Stromal cell of bone marrow (primary cell): ENCODE measurements around the gene HHIP.

ENCODE experiments used
- DNase-seq: peaks from one replicate; pipeline ENCODE4 v3.0.0-alpha.2; 2012; ENCODE audit warnings: low read depth

The HHIP gene

DNA sequence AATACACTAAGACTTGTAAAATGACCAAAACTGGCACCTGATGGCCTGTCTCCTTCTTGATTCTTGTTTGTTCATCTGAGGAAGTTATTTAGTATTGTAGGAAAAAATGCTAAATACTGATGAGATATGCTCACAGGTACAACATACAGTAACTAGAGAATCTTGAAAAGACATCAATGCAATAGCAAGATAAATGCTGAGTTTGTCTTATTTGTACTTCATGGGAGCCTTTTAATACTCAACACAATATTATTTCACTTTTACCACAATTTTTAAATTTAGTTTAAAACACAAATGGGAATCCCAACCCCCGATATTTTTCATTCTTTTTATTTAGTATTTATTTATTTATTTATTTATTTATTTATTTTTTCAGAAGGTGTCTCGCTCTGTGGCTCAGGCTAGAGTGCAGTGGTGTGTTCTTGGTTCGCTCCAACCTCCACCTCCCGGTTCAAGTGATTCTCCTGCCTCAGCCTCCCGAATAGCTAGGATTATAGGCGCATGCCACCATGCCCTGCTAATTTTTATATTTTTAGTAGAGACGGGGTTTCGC lies 12.1 kb downstream of the HHIP start:
- DNase-seq: no peak

DNA sequence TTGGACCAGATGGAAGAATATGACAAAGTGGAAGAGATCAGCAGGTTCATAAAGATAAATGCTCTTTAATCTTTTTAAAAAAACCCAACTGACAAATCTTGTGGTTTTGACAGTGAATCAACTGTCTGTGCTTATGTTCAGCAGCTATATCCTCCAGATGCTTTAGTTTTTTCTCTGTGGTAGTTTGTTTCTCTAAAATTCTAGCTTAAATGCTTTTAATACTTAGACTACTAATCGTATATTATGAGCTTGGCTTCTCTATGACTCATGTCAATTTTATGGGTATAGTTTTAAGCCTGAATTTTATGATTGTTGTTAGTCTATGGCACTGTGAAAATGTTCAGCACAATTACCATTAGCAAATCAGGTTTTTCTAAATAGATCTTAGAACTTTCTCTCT lies 12.9 kb downstream of the HHIP start:
- DNase-seq: no peak

DNA sequence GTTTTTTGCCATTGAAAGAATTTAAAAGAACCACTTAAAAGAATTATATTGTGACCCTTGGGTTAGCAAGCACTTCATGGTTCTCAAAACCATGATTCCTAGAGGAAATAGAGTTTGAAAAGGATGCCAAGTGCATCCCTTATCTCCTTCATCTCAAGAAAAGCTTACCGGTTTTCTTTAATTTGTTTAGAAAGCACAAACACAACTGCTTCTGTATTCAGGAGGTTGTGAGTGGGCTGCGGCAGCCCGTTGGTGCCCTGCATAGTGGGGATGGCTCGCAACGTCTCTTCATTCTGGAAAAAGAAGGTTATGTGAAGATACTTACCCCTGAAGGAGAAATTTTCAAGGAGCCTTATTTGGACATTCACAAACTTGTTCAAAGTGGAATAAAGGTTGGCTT lies 13.5 kb downstream of the HHIP start:
- DNase-seq: no peak

DNA sequence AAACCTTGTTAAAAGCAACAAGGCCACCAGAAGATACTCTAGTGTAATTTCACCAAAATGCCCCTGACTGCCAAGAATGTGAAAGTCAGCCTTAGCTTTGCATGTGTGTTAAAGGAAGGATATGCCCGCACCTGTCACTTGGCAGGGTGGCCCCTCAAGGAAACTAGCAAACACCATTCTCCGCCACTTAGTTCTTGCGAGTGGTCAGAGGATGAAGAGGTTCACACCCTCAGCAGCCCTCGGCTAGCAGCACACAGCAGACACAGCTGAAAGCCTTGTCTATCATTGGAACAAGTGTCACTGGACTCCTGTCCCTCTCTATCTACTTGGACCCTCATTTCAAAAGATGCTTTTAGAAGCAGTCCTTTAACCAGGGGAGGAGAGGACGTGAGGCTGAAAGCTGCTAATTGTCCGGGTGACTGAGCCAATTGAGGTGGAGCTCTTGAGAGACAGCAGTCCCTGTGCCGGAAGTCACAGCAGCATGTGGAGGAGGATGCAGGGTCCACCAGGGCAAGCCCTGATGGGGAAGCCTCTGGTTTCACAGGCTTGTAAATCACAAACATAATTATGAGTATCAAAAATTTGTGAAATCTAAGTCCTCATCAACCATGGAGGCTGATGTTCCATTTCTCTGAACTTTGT lies 18.0 kb downstream of the HHIP start:
- no peak for DNase-seq

DNA sequence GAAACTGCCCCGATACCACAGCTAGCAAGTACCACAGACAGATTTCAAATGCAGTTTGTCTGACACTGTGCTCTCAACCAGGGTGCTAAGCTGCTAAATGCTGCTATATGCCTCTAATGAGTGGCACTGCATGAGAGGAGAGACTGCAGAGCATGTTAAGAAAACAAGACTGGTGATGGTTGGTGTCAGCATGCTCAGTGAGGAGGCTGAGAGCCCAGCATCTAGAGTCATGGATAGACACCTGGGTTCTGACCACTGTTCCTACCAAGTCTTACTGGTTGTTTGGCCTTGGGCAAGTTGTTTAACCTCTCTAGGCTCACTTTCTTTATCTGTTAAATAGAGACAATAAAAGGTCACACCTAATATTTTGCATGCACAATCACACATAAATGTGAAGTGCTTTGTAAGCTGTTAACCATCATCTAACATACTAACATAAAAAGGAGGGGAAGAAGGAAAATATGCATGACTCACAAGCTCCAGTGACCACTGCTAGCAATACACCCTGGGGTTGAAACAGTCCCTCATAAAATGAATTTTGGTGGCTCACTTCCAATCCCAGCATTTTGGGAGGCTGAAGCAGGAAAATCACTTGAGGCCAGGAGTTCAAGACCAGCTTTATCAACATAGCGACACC lies 20.7 kb downstream of the HHIP start:
- DNase-seq: peak; percentile 43

DNA sequence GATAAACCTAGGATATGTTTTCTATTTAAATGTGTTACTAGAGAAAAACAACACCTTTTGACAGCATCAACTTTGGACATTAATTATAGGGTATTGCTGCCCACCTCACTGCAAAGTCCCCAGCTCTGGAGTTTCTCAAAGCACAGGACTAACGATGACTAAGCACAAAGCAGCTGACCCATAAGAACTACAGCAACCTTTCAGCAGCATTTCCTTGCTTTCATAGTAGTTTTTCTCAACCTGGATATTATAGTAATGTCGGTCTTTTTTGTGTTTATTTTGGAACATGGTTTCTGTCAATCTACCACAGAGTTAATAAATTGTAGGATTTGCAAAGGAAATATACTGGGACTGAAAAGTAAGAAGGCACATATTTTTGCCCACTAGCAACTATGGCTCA lies 21.5 kb downstream of the HHIP start:
- no peak for DNase-seq

DNA sequence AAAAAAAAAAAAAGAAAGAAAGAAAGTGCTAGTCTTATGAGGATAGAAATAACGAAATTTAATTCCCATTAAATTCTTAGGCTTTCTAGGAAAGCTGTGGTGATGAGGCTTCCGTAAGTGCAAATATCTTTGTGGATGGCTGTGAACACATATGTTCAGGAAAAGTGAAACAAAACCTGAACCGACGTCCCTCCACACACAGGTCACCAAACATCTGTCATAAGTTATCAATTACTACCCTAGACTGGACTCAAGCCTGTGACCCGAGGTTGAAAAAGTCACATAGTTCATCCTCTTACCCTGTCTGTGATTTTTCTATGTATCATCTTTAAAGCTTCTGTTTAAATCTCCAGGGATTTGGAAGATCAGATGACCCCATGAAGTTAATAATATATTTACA lies 24.8 kb downstream of the HHIP start:
- DNase-seq: no peak

DNA sequence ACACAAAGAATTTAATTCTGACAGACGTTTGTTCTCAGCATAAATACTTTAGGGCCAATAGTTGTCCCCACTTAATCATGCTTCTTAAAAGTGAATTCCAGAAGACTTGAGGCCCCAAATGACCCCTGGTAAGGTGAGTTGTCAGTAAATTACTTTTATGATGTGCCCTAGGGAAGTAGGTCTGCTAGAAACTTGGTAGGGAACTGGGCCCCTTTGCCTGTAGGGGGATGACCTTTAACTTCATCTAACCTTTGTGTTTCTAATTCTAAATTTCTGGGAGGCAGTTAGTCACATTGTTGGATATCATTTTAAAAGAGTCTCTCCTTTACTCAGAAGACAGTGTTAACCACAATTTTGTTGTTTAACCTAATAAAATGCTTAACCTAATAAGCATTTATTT lies 28.8 kb downstream of the HHIP start:
- DNase-seq: no peak

DNA sequence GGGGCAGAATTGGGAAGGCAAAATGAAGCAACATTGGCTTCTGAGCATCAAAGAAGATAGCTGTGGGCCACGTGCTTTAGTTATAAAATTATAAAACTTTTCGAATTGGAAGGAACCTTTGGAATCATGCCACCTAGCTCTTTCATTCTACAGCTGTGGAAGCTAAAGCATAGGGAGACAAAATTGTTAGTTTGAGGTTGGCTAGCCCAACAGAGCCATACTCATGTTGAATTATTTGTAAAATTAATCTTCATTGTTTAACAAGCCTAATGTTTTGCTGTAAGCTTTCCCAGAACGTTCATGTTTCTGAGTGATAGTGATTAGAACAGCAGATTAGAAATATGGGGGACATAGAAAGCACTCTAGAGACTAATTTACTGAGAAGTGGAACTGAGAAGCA lies 35.9 kb downstream of the HHIP start:
- DNase-seq: no peak

DNA sequence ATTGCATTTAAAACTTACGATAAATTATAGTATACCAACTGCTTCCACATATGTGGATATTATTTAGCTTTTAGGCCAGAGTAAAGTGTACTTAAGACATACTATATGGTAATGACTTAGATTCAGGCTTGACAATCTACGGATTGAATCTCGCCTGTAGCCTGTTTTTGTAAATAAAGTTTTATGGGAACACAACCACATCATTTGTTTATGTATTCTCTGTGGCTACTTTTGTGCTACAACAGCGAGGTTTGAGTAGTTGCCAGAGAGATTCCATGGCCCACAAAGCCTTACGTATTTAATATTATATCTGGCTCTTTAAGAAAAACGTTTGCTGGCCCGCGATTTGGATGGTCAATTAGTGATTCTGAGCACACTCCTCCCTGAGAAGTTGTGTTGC lies 37.6 kb downstream of the HHIP start:
- DNase-seq: no peak

DNA sequence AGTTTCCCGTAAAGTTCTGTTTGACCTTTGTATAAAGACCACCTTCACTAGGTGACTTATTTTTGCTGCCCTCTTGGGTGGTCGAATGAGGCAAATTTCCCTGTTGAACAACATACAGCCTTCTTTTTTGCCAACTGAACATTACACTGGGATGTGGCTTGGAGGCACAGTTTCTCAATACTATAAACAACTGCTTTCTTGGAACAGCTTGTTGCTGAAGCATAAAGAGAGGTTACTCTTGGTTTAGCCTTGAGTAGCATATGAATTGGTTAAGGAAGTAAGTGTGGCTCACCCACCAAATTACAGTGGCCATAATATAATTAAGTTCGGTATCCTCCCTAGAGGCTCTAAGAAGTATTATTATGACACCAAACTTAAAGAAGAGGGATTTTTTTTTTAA lies 40.0 kb downstream of the HHIP start:
- no peak for DNase-seq

DNA sequence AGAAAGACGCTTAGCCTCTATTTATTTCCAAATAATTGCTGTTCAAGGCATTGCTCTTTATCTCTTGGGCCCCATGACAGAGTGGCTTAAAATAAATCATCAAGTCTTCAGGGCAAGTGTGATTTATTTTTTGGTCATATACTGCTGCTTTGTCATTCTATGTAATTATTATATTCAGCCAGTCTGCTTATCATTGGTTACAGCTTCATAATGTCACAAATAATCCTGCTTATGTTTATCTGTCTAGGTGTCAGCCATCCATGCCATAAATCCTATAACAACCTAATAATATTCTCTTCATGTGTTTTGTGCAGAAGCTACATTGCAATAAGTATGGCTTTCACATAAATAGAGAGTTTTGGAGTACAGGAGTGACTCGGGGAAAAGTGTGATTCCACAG lies 41.0 kb downstream of the HHIP start:
- DNase-seq: no peak

DNA sequence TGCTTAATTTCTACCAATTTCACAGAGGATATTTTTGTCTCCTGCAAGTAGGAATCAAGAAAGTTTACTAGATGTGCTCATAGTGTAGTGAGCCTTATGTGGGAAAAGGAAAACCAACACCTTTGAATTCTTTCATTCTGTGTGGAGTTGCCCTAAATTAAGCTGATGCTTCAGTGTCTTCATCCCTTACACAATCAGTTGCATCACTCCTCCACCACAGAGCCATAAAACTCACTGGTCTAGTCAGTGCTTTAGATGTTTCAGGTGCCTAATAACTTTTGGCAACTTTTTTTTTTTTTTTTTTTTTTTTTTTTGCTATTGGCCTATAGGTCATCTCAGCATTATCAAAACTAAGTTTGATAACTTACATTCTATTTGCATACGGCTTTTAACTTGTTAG lies 41.5 kb downstream of the HHIP start:
- DNase-seq: no peak

DNA sequence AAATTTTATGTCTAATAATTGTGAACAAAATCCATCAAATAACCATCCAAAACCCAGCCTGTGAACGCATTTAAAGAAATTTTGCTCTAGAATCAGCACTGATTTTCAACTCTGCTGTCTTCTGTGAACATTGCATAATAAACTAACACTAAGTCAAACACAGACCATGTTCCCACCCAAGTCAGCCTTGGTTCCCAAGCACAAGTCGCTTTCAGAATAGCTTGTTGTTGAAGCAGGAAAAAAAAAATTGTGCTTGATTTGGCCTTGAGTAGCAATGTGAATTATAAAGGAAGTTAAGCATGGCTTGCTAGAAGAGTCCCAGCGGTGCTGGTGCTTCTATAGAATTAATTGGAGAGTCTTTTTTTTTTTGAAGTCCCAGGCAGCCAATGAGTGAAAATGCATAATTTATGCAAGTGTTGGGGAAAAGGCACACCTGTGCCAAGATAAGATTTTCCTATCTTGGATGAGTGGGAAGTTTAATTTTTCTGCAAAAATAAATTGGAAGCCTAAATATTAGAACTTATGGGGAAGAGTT lies 42.1 kb downstream of the HHIP start:
- DNase-seq: no peak

DNA sequence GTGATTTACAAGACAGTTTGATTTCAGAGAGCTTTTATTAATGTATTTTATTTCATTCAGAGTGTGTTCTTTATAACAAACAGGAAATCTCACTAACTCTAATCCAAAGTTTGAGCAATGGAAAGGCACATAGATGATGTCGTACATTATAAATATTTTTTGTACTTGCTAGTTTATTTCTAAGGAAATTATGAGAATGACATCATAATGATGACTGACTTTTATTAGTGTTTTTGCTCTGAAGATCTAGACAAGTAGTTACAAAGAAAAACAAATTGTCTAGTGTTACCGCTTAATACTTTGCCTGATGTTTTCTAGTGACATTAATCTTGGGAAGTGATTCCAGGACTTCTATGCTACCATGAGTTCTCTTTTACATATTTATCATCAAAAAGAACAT lies 43.2 kb downstream of the HHIP start:
- no peak for DNase-seq

DNA sequence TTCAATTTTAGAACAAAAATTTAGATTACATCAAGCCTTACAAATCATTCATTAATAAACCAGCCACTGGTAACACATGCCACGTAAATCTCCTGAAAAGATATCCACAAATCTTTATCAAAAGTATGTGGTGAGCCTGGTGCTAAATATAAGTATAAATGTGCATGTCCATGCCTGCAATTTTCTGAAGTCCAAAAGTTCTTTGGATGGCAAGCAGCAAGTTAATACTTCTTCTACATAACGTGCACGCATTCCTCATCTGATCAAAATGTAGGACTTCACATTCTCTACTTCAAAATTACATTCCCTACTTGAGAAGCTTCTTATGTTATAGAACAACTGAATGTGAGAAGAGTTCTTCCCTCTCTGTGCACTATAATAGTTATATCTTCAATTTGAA lies 49.8 kb downstream of the HHIP start:
- DNase-seq: no peak

DNA sequence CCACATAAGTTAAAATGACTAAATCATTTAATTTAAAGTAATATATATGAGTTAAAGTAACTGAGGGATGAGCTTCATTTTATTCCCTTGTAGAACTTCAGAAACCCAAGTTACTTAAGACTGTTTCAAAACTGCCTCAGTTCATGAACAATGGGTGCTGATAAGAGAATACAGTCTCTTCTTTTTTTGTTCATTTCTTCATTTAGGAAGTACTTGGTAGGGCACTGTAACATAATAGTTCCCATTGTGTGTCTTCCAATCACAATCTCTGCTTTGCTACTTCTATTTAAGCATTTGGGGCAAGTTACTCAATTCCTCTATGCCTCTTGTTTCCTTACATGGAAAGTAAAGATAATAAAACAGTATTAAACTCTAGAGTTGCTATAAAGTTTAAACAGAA lies 50.4 kb downstream of the HHIP start:
- no peak for DNase-seq

DNA sequence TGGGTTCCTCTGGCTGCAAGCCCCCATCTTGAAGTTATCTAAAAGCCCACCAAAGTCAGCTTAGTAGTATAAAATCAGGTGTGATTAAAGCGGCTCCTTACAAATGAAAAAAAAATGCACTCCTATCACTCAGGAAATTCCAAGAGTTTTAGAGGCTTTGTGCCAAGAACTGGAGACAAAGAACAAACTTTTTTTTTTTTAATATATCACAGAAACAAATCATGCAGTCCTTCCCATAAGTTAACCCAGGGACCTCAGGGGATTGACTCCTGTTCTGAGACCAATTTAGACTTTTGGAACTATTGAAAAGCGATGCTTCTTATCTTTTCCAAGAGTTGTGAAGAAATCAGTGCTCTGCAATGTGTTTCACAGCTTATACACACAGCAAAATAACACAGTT lies 53.6 kb downstream of the HHIP start:
- DNase-seq: no peak

DNA sequence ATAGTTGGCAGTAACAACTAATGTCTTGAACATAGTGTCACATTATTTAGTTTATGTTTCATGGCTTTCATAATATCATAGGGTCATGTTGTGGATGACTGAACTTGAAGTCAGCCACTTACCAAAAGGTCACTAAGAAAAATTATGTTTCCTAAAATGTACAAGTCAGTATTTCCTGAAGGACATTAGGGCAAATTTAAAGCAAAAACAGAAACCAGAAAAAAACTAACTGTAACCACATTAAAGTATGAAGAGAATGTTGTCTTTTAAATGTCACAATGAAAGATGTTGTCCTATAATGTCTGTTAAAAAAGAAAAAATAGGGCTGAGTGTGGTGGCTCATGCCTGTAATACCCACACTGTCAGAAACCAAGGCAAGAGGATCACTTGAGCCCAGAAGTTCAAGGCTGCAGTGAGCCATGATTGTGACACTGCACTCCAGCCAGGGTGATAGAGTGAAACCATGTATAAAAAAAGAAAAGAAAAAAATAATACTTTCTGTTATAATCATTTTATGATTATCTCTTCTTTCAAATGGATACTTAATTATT lies 55.8 kb downstream of the HHIP start:
- no peak for DNase-seq

DNA sequence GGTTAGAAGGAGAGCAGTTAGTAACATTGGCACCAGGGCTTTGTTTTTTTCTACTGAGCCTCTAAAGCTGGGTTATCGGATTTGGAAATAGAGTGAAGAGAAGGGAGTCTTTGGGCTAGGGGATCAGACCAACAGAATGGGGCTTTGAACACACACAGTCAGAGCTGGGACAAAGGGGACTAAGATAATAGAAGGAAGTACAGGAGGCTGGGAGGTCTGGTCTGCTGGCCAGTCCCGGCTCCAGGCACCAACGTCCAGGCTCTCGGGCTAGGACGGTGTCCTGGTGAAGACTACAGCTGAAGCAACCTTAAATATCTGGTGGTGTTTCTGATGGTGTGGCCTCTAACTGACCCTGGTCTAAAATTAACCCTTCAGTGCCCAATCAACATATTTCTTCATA lies 57.5 kb downstream of the HHIP start:
- no peak for DNase-seq

DNA sequence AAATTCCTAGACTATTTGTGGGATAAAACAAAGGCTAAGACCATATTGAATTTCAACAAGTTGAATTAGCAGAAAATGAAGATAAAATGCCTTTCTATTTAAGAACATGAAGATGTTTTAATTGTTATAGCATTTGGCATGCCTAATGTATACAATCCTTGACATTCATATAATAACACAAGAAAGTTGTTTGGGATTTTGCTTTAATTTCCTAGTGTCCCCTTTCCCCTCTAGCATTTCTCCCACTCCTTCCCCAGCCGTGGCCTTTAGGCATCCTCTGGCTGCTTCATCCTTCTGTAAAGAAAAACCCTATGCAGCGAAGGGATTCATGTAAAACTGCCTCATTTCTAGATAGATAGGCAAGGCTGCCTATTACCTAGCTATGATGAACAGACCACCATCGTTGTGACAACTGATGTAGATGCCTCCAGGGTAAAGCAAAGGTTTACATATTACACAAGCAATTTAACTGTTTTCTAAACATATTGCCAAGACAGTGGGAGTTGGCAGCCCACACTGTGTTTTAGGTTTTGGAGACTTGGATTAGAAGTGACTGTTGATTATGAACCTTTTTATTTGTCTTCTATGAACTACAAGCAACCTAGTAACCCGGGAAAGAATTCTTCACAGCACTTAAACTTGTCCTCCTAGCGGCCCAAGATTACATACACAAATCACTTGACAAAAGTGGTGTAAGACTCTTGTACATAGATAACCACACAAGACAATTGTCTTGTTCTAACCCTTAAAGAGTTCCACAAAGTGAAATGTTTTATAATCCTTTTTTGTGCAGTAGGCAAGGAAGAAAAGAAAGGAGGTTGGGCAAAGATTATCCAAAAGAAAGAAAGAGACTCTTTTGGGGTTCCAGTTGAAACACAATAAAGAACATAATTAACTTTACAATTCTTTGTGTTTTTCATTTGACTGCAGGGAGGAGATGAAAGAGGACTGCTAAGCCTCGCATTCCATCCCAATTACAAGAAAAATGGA lies 59.9 kb downstream of the HHIP start:
- no peak for DNase-seq

DNA sequence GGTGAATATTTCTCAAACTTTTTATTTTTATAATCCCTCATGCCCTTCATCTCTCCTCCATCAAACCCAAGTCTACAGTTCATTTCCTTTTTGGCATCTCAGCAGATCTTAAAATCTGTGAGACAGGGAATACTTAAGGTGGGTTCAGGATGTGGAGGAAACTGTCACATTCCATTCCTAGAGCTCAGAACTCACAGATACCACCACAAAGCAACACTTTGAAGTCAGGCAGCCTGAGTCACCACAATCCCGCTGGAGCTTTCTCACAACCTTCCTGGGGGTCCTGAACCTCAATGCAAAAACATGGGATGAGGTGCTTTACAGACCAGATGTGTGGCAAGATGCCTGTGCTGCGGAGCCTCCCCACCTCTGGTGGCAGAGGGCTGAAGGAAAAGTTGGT lies 63.2 kb downstream of the HHIP start:
- no peak for DNase-seq
